ENCODE data around the gene AHRR. TPM values are rescaled to one million over a fixed set of nuclear protein-coding genes. Genes with fewer than 3 reads are reported as not detected.

Gene AHRR
- total and polyA plus RNA-seq, 2 experiments from 2014 or later, result 0.27 to 1.8 TPM

- no peak overlapping the region for H3K27ac ChIP-seq (ENCODE audit: low read depth)
- Mint-ChIP-seq H3K4me1 (no peaks in the 10 kb centered on the region), H3K9me3 (no peaks in the 10 kb centered on the region), H3K27ac (no peak overlapping the region), H3K4me3 (no peak overlapping the region), H3K27me3 (ENCODE audit: insufficient read depth, low read depth, poor library complexity) (peaks cover 9% of the 10 kb centered on the region), H3K36me3 (ENCODE audit: low read depth) (no peaks in the 10 kb centered on the region)
- no peaks in the 10 kb centered on the region for H3K9me2 ChIP-seq (ENCODE audit: insufficient read depth)
- ATAC-seq, result no peak
- no peak overlapping the region for H2AFZ ChIP-seq
- no peak for DNase-seq (ENCODE audit: low spot score)
- H3F3A ChIP-seq (replicated peaks; ENCODE audit: low read depth), result no peaks in the 10 kb centered on the region
- H3K27me3 ChIP-seq (ENCODE audit: insufficient read depth), result no peaks in the 10 kb centered on the region
- H3K79me2 ChIP-seq (replicated peaks; ENCODE audit: insufficient read depth), result no peaks in the 10 kb centered on the region
- H3K4me3 ChIP-seq, result no peak overlapping the region
- H3K4me1 ChIP-seq (ENCODE audit: insufficient read depth), result no peaks in the 10 kb centered on the region
- no peaks in the 10 kb centered on the region for H3K36me3 ChIP-seq (ENCODE audit: insufficient read depth)
- H3K4me2 ChIP-seq, result no peak overlapping the region
- H4K20me1 ChIP-seq (replicated peaks; ENCODE audit: insufficient read depth), result no peaks in the 10 kb centered on the region
- TF ChIP-seq NANOG (IDR thresholded peaks at IDR 0.05; ENCODE audit: borderline replicate concordance) (no peak), ZNF462 (CRISPR knock-in tag; IDR thresholded peaks at IDR 0.05) (no peak), ZNF114 (CRISPR knock-in tag; IDR thresholded peaks at IDR 0.05) (no peak), POLR2AphosphoS5 (IDR thresholded peaks at IDR 0.05; ENCODE audit: low read depth) (no peak)
Observed at GRCh38 chr5:482506-482905, 161.0 kb downstream of the AHRR start.

GRCh38 chr5:483011-483410 is 161.5 kb downstream of the AHRR start:
- H3K79me2 ChIP-seq (replicated peaks; ENCODE audit: insufficient read depth), result no peaks in the 10 kb centered on the region
- no peak overlapping the region for H3K27ac Mint-ChIP-seq
- H3K4me1 ChIP-seq (ENCODE audit: insufficient read depth), result no peaks in the 10 kb centered on the region
- H2AFZ ChIP-seq, result no peak overlapping the region
- DNase-seq (ENCODE audit: low spot score) (no peak), ATAC-seq (no peak; the same call in 2 of the 3 replicates)
- H3K36me3 ChIP-seq (ENCODE audit: insufficient read depth), result no peaks in the 10 kb centered on the region
- H3K9me2 ChIP-seq (ENCODE audit: insufficient read depth), result no peaks in the 10 kb centered on the region
- H3K27me3 ChIP-seq (ENCODE audit: insufficient read depth), result no peaks in the 10 kb centered on the region
- H4K20me1 ChIP-seq (replicated peaks; ENCODE audit: insufficient read depth), result no peaks in the 10 kb centered on the region
- H3K4me1 Mint-ChIP-seq, result no peaks in the 10 kb centered on the region
- no peak overlapping the region for H3K27ac ChIP-seq (ENCODE audit: low read depth)
- H3F3A ChIP-seq (replicated peaks; ENCODE audit: low read depth), result no peaks in the 10 kb centered on the region
- H3K4me3 ChIP-seq, result no peak overlapping the region
- no peaks in the 10 kb centered on the region for H3K9me3 Mint-ChIP-seq
- no peaks in the 10 kb centered on the region for H3K36me3 Mint-ChIP-seq (ENCODE audit: low read depth)
- H3K4me2 ChIP-seq, result no peak overlapping the region
- peaks cover 10% of the 10 kb centered on the region for H3K27me3 Mint-ChIP-seq (ENCODE audit: insufficient read depth, low read depth, poor library complexity)
- no peak overlapping the region for H3K4me3 Mint-ChIP-seq
- no peak for TF ChIP-seq JUNB (IDR thresholded peaks at IDR 0.05; ENCODE audit: unreplicated experiment)
- TF ChIP-seq CTCF (conservative IDR thresholded peaks at IDR 0.05; ENCODE audit: low read depth in 2 of 2), result no peak
- TF ChIP-seq STAT1 (IDR thresholded peaks at IDR 0.05; ENCODE audit: unreplicated experiment), result no peak
- no peak for TF ChIP-seq POLR2AphosphoS5 (IDR thresholded peaks at IDR 0.05; ENCODE audit: low read depth)
- TF ChIP-seq ETS1 (IDR thresholded peaks at IDR 0.05), result no peak
- TF ChIP-seq EZH2 (IDR thresholded peaks at IDR 0.05; ENCODE audit: low read depth, unreplicated experiment), result no peak
